H1 (cell line): ENCODE data around the gene OR51B2. TPM values are rescaled to one million over a fixed set of nuclear protein-coding genes. Genes with fewer than 3 reads are reported as not detected.

Source experiments
- CTCF ChIA-PET: fragments of 300-600 bp; sonication (Branson Sonifier 250); formaldehyde crosslinking; loops from one replicate; lab custom pipeline; 2021; ENCODE audit not compliant: partially characterized antibody; lab: Charles Lee
- POLR2A ChIA-PET: fragments of 300-600 bp; sonication (Branson Sonifier 250); formaldehyde crosslinking; loops from one replicate; lab custom pipeline; 2021; ENCODE audit warnings: inconsistent platforms; ENCODE audit not compliant: partially characterized antibody; lab: Charles Lee
- DNase-seq, 2 experiments: peaks; one replicate each; pipeline versions ENCODE4 v3.0.0 to v3.0.0-alpha.2; 2010 to 2022; ENCODE audit warnings: low spot score in 2 of 2, low read depth in 1 of 2, mixed read lengths in 1 of 2
- FAIRE-seq: peaks from 2 replicates; lab custom pipeline; 2011; peaks lifted over from hg19 to GRCh38; lab: Jason Lieb, UNC
- H2AFZ ChIP-seq: 2 replicates; pipeline ENCODE4 v1.8.1; 2012; ENCODE audit warnings: low read length, inconsistent platforms
- H2AK5ac ChIP-seq: 2 replicates; pipeline ENCODE4 v1.6.1; 2013; ENCODE audit warnings: low read depth, low read length
- H2BK120ac ChIP-seq: replicated peaks from 2 replicates; pipeline ENCODE3; 2013; ENCODE audit warnings: low read depth, low read length, inconsistent platforms
- H2BK12ac ChIP-seq: 2 replicates; pipeline ENCODE4 v1.6.1; 2013; ENCODE audit warnings: low read depth, low read length
- H2BK15ac ChIP-seq: 2 replicates; pipeline ENCODE4 v1.6.1; 2013; ENCODE audit warnings: low read length
- H2BK20ac ChIP-seq: 2 replicates; pipeline ENCODE4 v1.6.1; 2013; ENCODE audit warnings: low read length
- H2BK5ac ChIP-seq: 2 replicates; pipeline ENCODE4 v1.6.1; 2013; ENCODE audit warnings: low read depth, low read length
- H3K14ac ChIP-seq: 2 replicates; pipeline ENCODE4 v1.6.1; 2013; ENCODE audit warnings: inconsistent platforms; ENCODE audit not compliant: insufficient read length
- H3K18ac ChIP-seq: 2 replicates; pipeline ENCODE4 v1.6.1; 2013; ENCODE audit warnings: low read length; ENCODE audit errors: extremely low read depth
- H3K23ac ChIP-seq: 2 replicates; pipeline ENCODE4 v1.6.1; 2013; ENCODE audit warnings: inconsistent platforms; ENCODE audit not compliant: insufficient read length
- H3K23me2 ChIP-seq: 2 replicates; pipeline ENCODE4 v1.6.1; 2013; ENCODE audit warnings: low read depth, low read length
- H3K27ac ChIP-seq: 2 replicates; pipeline ENCODE4 v1.6.1; 2011; ENCODE audit warnings: low read depth, low read length, inconsistent platforms
- H3K27me3 ChIP-seq, 4 experiments: replicated peaks in 1 of 4; 1 replicate in 1 of 4; 2 replicates in 3 of 4; pipeline versions ENCODE4 v1.6.1 to v1.8.1; 2011 to 2013; ENCODE audit warnings: low read length in 3 of 4, mild to moderate bottlenecking in 3 of 4, inconsistent platforms in 2 of 4, mixed read lengths in 2 of 4, moderate library complexity in 1 of 4; ENCODE audit not compliant: control insufficient read depth in 3 of 4, insufficient read depth in 3 of 4; ENCODE audit errors: extremely low read depth in 1 of 4
- H3K36me3 ChIP-seq, 4 experiments: 2 replicates each; pipeline versions ENCODE4 v1.6.1 to v1.8.1; 2011 to 2013; ENCODE audit warnings: mild to moderate bottlenecking in 4 of 4, low read length in 3 of 4, moderate library complexity in 2 of 4, control low read depth in 1 of 4, inconsistent platforms in 1 of 4; ENCODE audit not compliant: insufficient read depth in 4 of 4, control insufficient read depth in 2 of 4
- H3K4ac ChIP-seq: replicated peaks from 2 replicates; pipeline ENCODE3; 2013; ENCODE audit warnings: low read length, low read depth, mixed read lengths, inconsistent platforms; ENCODE audit not compliant: insufficient read length
- H3K4me1 ChIP-seq, 4 experiments: replicated peaks in 1 of 4; 1 replicate in 1 of 4; 2 replicates in 3 of 4; pipeline versions ENCODE4 v1.6.1 to v1.8.1; 2011 to 2013; ENCODE audit warnings: low read length in 3 of 4, inconsistent platforms in 2 of 4, mixed read lengths in 1 of 4; ENCODE audit not compliant: insufficient read depth in 4 of 4, control insufficient read depth in 3 of 4
- H3K4me2 ChIP-seq, 2 experiments: 2 replicates each; pipeline versions ENCODE4 v1.6.1 to v1.8.1; 2011 to 2013; ENCODE audit warnings: low read depth in 2 of 2, low read length in 2 of 2, control low read depth in 1 of 2, inconsistent platforms in 1 of 2, mild to moderate bottlenecking in 1 of 2; ENCODE audit not compliant: insufficient read depth in 1 of 2
- H3K4me3 ChIP-seq, 4 experiments: fragments of 200-600, 300-600 bp in 1 of 4; sonication (generic), shearing (Covaris generic), sonication (Bioruptor Twin) in 1 of 4; 2 replicates each; pipeline versions ENCODE4 v1.5.1 to v1.8.1; 2011 to 2016; ENCODE audit warnings: low read length in 4 of 4, low read depth in 3 of 4, control low read depth in 2 of 4, inconsistent platforms in 2 of 4, mild to moderate bottlenecking in 2 of 4, mixed read lengths in 1 of 4, moderate library complexity in 1 of 4; ENCODE audit not compliant: insufficient read depth in 2 of 4; ENCODE audit errors: extremely low read depth in 1 of 4
- H3K56ac ChIP-seq: replicated peaks from 2 replicates; pipeline ENCODE3; 2013; ENCODE audit warnings: low read depth, mild to moderate bottlenecking, mixed read lengths, low read length, inconsistent platforms; ENCODE audit not compliant: insufficient read length
- H3K79me1 ChIP-seq: 2 replicates; pipeline ENCODE4 v1.6.1; 2013; ENCODE audit warnings: low read depth, low read length, control low read depth
- H3K79me2 ChIP-seq, 2 experiments: 2 replicates each; pipeline versions ENCODE4 v1.6.1 to v1.8.1; 2012 to 2013; ENCODE audit warnings: low read length in 2 of 2, mild to moderate bottlenecking in 2 of 2, inconsistent platforms in 1 of 2; ENCODE audit not compliant: insufficient read depth in 2 of 2, control insufficient read depth in 1 of 2
- H3K9ac ChIP-seq, 4 experiments: replicated peaks in 1 of 4; 1 replicate in 1 of 4; 2 replicates in 3 of 4; pipeline versions ENCODE4 v1.6.1 to v1.8.1; 2011 to 2013; ENCODE audit warnings: low read depth in 3 of 4, low read length in 3 of 4, control low read depth in 2 of 4, mild to moderate bottlenecking in 2 of 4, moderate library complexity in 2 of 4, inconsistent platforms in 1 of 4; ENCODE audit errors: extremely low read depth in 1 of 4
- H3K9me3 ChIP-seq, 2 experiments: 2 replicates each; pipeline versions ENCODE4 v1.6.1 to v1.8.1; 2012 to 2013; ENCODE audit warnings: mild to moderate bottlenecking in 2 of 2, moderate library complexity in 2 of 2, control low read depth in 1 of 2, inconsistent platforms in 1 of 2, low read depth in 1 of 2, low read length in 1 of 2, mixed read lengths in 1 of 2; ENCODE audit not compliant: insufficient read depth in 2 of 2
- H4K20me1 ChIP-seq, 2 experiments: replicated peaks in 1 of 2; 2 replicates each; pipeline versions ENCODE3 to v1.8.1; 2011 to 2013; ENCODE audit warnings: inconsistent platforms in 2 of 2, low read length in 2 of 2, mild to moderate bottlenecking in 1 of 2; ENCODE audit not compliant: insufficient read depth in 2 of 2, control insufficient read depth in 1 of 2
- H4K5ac ChIP-seq: 2 replicates; pipeline ENCODE4 v1.6.1; 2013; ENCODE audit warnings: low read length, low read depth, mixed read lengths, inconsistent platforms; ENCODE audit not compliant: insufficient read length
- H4K8ac ChIP-seq: 2 replicates; pipeline ENCODE4 v1.8.0; 2013; ENCODE audit warnings: mild to moderate bottlenecking, moderate library complexity, low read length, inconsistent platforms; ENCODE audit not compliant: insufficient read depth; ENCODE audit errors: extremely low read depth
- H4K91ac ChIP-seq: replicated peaks from 2 replicates; pipeline ENCODE3; 2013; ENCODE audit warnings: low read length, mixed read lengths, inconsistent platforms; ENCODE audit not compliant: insufficient read length
- CBX8 ChIP-seq: fragments of 300-800, 300-1000 bp; sonication (generic); IDR thresholded peaks from 2 replicates; pipeline ENCODE4 v1.7.1; 2016; ENCODE audit warnings: low read depth, low read length, borderline replicate concordance
- POLR2AphosphoS5 ChIP-seq: IDR thresholded peaks from 2 replicates; pipeline ENCODE4 v1.6.1; 2011; ENCODE audit warnings: low read depth, low read length
- RBBP5 ChIP-seq: IDR thresholded peaks from 2 replicates; pipeline ENCODE4 v1.7.1; 2012; ENCODE audit warnings: low read depth, mild to moderate bottlenecking, inconsistent platforms, low read length, moderate library complexity, borderline replicate concordance
- SUZ12 ChIP-seq: fragments of 200-600 bp; sonication (generic); IDR thresholded peaks from 2 replicates; pipeline ENCODE4 v1.6.1; 2012; ENCODE audit warnings: mild to moderate bottlenecking, inconsistent platforms, low read length, moderate library complexity, mixed read lengths
- TEAD4 ChIP-seq: IDR thresholded peaks from 2 replicates; pipeline ENCODE4 v1.6.1; 2012; ENCODE audit warnings: low read depth, low read length, inconsistent platforms, mixed read lengths
- WGBS, 2 experiments: shearing (Covaris generic) in 1 of 2; methylation state at CpG; one replicate each; pipeline versions ENCODE4 v1.1.6 to v1.1.7; 2013 to 2015; ENCODE audit warnings: low lambda C conversion rate in 2 of 2, mixed read lengths in 2 of 2, inconsistent platforms in 1 of 2, low coverage in 1 of 2, missing lambda C conversion rate in 1 of 2; ENCODE audit not compliant: insufficient replicate concordance in 2 of 2, insufficient coverage in 1 of 2, insufficient read length in 1 of 2; ENCODE audit errors: extremely low coverage in 1 of 2, missing lambda C conversion rate in 1 of 2; 5-methylcytosine and 5-hydroxymethylcytosine counted together
- polyA plus RNA-seq, 7 experiments: library from polyadenylated mRNA; depleted of rRNA in 3 of 7; stranded (reverse) in 5 of 7; unstranded in 2 of 7; fragments of >200 nt in 5 of 7; fragments of 200-250 nt in 2 of 7; gene quantifications; 1 replicate in 5 of 7; 2 replicates in 1 of 7; 4 replicates in 1 of 7; pipeline versions ENCODE4 v1.2.1 to v1.2.3, GENCODE V29; 2011 to 2013; ENCODE audit warnings: missing spikeins in 2 of 7, mixed read lengths in 2 of 7
- total RNA-seq: library from RNA; stranded (reverse); fragmentation: NEBNext Ultra II Directional; extraction: Animal tissue kit (Norgen Biotek cat#: 25700); gene quantifications from 2 replicates; pipeline ENCODE4 v1.2.1, GENCODE V29; 2021

The OR51B2 gene
- total and polyA plus RNA-seq, 2 of the 8 experiments (the other 6 are each of a cell fraction or from before 2014, with no cell fraction given) = not detected

DNA sequence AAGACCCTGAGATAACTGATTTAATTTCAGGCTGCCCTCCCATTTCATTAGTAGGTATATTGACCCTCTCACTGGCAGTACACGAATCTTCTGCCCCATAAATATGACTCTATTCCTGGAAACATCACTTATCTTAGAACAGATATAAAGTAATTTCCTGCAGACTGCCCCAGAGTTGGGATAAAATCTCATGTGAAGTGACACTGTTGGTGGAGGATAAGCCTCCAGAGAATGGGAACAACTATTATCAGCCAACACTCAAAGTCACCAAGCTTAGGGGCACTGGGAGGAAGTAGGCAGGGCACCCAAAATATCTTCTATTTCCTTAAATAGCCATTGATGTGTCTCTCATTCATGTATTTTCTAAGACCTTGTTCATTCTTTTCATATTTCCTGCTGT lies 11.1 kb upstream of the OR51B2 start:
- Histone ChIP-seq H4K5ac (no peak overlapping the region), H2BK20ac (no peak overlapping the region), H2BK5ac (no peak overlapping the region), H3K79me1 (no peaks in the 10 kb centered on the region), H3K14ac (no peak overlapping the region), H3K18ac (no peak overlapping the region)
- no peak for DNase-seq
- CTCF ChIA-PET = no interaction called here
- TF ChIP-seq TEAD4 (no peak), POLR2AphosphoS5 (no peak), RBBP5 (no peak), SUZ12 (no peak), CBX8 (no peak)
- TF ChIP-seq, all 59 proteins: peak for 0
- H2AFZ ChIP-seq = no peak overlapping the region
- no peak overlapping the region for H4K91ac ChIP-seq
- H3K79me2 ChIP-seq = no peaks in the 10 kb centered on the region
- H3K4me3 ChIP-seq = no peak overlapping the region
- H3K9ac ChIP-seq = no peak overlapping the region
- H3K56ac ChIP-seq = no peak overlapping the region
- H3K23ac ChIP-seq = no peak overlapping the region
- no peak overlapping the region for H2AK5ac ChIP-seq
- no peaks in the 10 kb centered on the region for H3K36me3 ChIP-seq
- no peak overlapping the region for H2BK120ac ChIP-seq
- H3K23me2 ChIP-seq = no peaks in the 10 kb centered on the region
- no peaks in the 10 kb centered on the region for H3K27me3 ChIP-seq
- no peak overlapping the region for H2BK15ac ChIP-seq
- POLR2A ChIA-PET = no interaction called here
- no peaks in the 10 kb centered on the region for H3K4me1 ChIP-seq
- no peak overlapping the region for H4K8ac ChIP-seq
- no peaks in the 10 kb centered on the region for H4K20me1 ChIP-seq
- FAIRE-seq = no peak
- 89% methylated on average over 1 of the region's 1 CpG; no CpG with 5 or more reads in 1 of the 2 experiments for WGBS, 2 experiments
- H3K4ac ChIP-seq = no peak overlapping the region
- H3K4me2 ChIP-seq = no peak overlapping the region
- H3K27ac ChIP-seq = no peak overlapping the region
- H2BK12ac ChIP-seq = no peak overlapping the region
- no peaks in the 10 kb centered on the region for H3K9me3 ChIP-seq
